Measurements from ENCODE around the gene POLR1B.
"Not testable (repeated sequence)": the region's sequence is repeated elsewhere in the genome, so short reads cannot be mapped to it uniquely, and the experiment has no call there.

The POLR1B gene, protein sequence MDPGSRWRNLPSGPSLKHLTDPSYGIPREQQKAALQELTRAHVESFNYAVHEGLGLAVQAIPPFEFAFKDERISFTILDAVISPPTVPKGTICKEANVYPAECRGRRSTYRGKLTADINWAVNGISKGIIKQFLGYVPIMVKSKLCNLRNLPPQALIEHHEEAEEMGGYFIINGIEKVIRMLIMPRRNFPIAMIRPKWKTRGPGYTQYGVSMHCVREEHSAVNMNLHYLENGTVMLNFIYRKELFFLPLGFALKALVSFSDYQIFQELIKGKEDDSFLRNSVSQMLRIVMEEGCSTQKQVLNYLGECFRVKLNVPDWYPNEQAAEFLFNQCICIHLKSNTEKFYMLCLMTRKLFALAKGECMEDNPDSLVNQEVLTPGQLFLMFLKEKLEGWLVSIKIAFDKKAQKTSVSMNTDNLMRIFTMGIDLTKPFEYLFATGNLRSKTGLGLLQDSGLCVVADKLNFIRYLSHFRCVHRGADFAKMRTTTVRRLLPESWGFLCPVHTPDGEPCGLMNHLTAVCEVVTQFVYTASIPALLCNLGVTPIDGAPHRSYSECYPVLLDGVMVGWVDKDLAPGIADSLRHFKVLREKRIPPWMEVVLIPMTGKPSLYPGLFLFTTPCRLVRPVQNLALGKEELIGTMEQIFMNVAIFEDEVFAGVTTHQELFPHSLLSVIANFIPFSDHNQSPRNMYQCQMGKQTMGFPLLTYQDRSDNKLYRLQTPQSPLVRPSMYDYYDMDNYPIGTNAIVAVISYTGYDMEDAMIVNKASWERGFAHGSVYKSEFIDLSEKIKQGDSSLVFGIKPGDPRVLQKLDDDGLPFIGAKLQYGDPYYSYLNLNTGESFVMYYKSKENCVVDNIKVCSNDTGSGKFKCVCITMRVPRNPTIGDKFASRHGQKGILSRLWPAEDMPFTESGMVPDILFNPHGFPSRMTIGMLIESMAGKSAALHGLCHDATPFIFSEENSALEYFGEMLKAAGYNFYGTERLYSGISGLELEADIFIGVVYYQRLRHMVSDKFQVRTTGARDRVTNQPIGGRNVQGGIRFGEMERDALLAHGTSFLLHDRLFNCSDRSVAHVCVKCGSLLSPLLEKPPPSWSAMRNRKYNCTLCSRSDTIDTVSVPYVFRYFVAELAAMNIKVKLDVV

DNA sequence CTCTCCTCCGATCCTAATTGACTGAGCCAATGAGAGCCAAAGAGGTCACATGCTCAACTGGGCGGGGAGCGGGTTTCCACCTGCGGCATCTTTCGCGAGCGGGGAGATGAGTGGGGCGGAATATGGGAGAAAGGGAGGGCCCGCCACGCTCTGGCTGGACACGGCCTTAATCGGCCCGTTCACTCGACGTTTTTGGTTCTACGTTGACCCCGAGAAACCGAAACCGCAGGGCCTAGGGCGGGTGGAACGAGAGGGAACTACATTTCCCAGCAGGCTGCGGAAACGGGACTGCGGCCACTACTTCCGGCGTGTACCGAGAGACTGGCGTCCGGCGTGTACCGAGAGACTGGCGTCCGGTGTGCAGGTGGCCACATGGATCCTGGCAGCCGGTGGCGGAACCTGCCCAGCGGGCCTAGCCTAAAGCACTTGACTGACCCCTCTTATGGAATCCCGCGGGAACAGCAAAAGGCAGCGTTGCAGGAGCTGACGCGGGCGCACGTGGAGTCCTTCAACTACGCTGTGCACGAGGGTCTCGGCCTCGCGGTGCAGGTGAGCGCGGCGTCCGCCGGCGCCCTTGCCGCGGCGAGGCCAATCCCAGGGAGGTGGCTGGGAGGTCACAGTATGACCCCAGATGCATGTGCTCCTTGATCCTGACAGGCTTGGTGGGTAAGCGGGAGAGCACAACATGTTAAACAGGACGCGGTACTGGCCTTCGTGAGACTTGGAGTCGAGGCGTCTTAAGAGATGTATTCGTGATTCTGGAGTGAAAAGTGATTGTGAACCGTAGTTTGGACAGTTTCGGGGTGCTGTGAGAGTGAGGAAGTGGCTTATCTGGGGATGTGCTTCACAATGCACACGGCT, at the start of gene POLR1B:
Gene POLR1B (plus strand): TSS at position 343 of the 861 bp plus-strand sequence. CDS start 30 bp downstream, at position 373.
- Histone ChIP-seq H3K36me3 (ENCODE audit: control insufficient read depth, insufficient read depth, low read length) (peaks cover 5% of the 10 kb centered on the region), H3K4me1 (ENCODE audit: control insufficient read depth, insufficient read depth, low read length) (peaks cover 8% of the 10 kb centered on the region), H3K9ac (ENCODE audit: low read length) (peak within 1 kb of the TSS; percentile 59), H3K27me3 (ENCODE audit: control insufficient read depth, insufficient read depth, low read length) (no peaks in the 10 kb centered on the region), H3K27ac (ENCODE audit: low read depth, low read length) (peak within 1 kb of the TSS; percentile 92), H3K4me3 (ENCODE audit: low read length) (peak within 1 kb of the TSS; percentile 92)

DNA sequence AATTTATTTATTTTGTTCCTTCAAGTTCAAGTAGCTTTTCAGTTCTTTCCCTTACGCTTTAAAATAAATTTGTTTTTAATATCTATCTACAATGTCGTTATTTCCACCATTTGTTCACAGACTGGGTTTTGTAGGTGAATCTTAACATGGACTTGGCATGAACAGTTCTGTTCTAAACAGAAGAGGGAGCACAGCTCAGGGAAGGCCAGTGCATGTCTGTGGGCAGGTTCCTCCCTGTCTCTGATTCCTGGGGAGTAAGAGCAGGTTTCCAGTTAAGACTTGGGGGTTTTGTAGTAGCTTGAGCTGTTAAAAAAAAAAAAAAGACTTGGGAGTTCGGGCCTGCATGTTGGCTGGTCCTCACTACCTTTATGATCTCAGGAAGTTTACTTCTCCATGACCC, 49.2 kb upstream of the POLR1B start:
- Histone ChIP-seq H3K27ac (ENCODE audit: low read depth, low read length) (no peak overlapping the region), H3K4me1 (ENCODE audit: control insufficient read depth, insufficient read depth, low read length) (no peaks in the 10 kb centered on the region), H3K9ac (ENCODE audit: low read length) (no peak overlapping the region), H3K4me3 (ENCODE audit: low read length) (no peak overlapping the region), H3K36me3 (ENCODE audit: control insufficient read depth, insufficient read depth, low read length) (no peaks in the 10 kb centered on the region), H3K27me3 (ENCODE audit: control insufficient read depth, insufficient read depth, low read length) (no peaks in the 10 kb centered on the region)

- no peak overlapping the region for H3K27ac ChIP-seq (ENCODE audit: low read depth, low read length)
- no peak overlapping the region for H3K4me3 ChIP-seq (ENCODE audit: low read length)
- no peaks in the 10 kb centered on the region for H3K36me3 ChIP-seq (ENCODE audit: control insufficient read depth, insufficient read depth, low read length)
- H3K27me3 ChIP-seq (ENCODE audit: control insufficient read depth, insufficient read depth, low read length) = no peaks in the 10 kb centered on the region
- no peaks in the 10 kb centered on the region for H3K4me1 ChIP-seq (ENCODE audit: control insufficient read depth, insufficient read depth, low read length)
- H3K9ac ChIP-seq (ENCODE audit: low read length) = no peak overlapping the region
Measured at GRCh38 chr2:112493858-112494648, 48.2 kb upstream of the POLR1B start.

DNA sequence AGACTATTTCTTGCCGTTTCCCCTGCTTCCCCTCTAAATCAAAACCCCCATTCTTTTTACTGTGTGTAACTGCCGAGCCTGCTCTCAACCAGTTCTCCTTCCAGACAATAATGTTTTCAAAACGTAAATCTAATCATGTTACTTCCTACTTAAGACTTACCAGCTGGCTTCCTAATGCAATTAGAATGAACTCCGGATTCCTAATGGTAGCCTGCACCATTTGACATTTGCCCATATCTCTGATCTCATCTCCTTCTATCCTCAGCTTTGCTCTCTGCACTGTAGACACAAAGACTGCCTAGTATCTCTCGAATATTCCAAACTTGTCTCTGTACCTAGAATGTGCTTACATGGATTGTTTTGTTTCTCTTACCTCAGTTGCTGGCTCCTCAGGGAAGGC, 47.4 kb upstream of the POLR1B start:
- Histone ChIP-seq H3K27me3 (ENCODE audit: control insufficient read depth, insufficient read depth, low read length) (no peaks in the 10 kb centered on the region), H3K4me3 (ENCODE audit: low read length) (no peak overlapping the region), H3K36me3 (ENCODE audit: control insufficient read depth, insufficient read depth, low read length) (no peaks in the 10 kb centered on the region), H3K27ac (ENCODE audit: low read depth, low read length) (no peak overlapping the region), H3K9ac (ENCODE audit: low read length) (no peak overlapping the region), H3K4me1 (ENCODE audit: control insufficient read depth, insufficient read depth, low read length) (no peaks in the 10 kb centered on the region)

GRCh38 chr2:112495878-112496277, 46.4 kb upstream of the POLR1B start:
- not testable (repeated sequence) for H3K27me3 ChIP-seq (ENCODE audit: control insufficient read depth, insufficient read depth, low read length); H3K4me3 ChIP-seq (ENCODE audit: low read length); H3K4me1 ChIP-seq (ENCODE audit: control insufficient read depth, insufficient read depth, low read length); H3K36me3 ChIP-seq (ENCODE audit: control insufficient read depth, insufficient read depth, low read length); H3K9ac ChIP-seq (ENCODE audit: low read length); H3K27ac ChIP-seq (ENCODE audit: low read depth, low read length)

GRCh38 chr2:112500850-112501484, 41.3 kb upstream of the POLR1B start:
- not testable (repeated sequence) for H3K36me3 ChIP-seq (ENCODE audit: control insufficient read depth, insufficient read depth, low read length); H3K4me3 ChIP-seq (ENCODE audit: low read length); H3K27ac ChIP-seq (ENCODE audit: low read depth, low read length); H3K27me3 ChIP-seq (ENCODE audit: control insufficient read depth, insufficient read depth, low read length); H3K9ac ChIP-seq (ENCODE audit: low read length); H3K4me1 ChIP-seq (ENCODE audit: control insufficient read depth, insufficient read depth, low read length)

GRCh38 chr2:112509239-112509998, 32.8 kb upstream of the POLR1B start:
- H3K4me1 ChIP-seq (ENCODE audit: control insufficient read depth, insufficient read depth, low read length); H3K27me3 ChIP-seq (ENCODE audit: control insufficient read depth, insufficient read depth, low read length); H3K27ac ChIP-seq (ENCODE audit: low read depth, low read length); H3K36me3 ChIP-seq (ENCODE audit: control insufficient read depth, insufficient read depth, low read length); H3K9ac ChIP-seq (ENCODE audit: low read length); H3K4me3 ChIP-seq (ENCODE audit: low read length): not testable (repeated sequence)

DNA sequence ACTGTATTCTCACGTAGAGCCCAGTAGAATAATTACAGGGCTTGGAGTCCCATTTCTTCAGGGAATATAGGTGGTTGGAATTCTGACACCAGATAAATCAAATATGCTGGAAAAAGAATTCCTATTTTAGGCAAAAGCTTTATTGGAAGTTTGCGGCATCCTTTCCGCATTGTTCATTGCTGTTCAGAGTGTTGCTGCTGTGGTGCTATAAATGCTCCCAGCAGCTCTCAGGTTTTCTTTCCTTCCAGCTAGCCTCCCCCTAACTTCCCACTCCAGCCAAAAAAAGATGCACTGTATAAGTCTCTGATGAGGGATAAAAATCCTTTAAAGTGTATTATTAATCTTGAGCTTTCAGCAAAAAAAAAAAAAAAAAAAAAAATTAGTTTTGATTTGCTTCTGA, 25.5 kb upstream of the POLR1B start:
- H3K36me3 ChIP-seq (ENCODE audit: control insufficient read depth, insufficient read depth, low read length) = peaks cover 6% of the 10 kb centered on the region
- H3K27me3 ChIP-seq (ENCODE audit: control insufficient read depth, insufficient read depth, low read length) = no peaks in the 10 kb centered on the region
- H3K4me1 ChIP-seq (ENCODE audit: control insufficient read depth, insufficient read depth, low read length) = no peaks in the 10 kb centered on the region
- H3K4me3 ChIP-seq (ENCODE audit: low read length) = no peak overlapping the region
- H3K9ac ChIP-seq (ENCODE audit: low read length) = no peak overlapping the region
- no peak overlapping the region for H3K27ac ChIP-seq (ENCODE audit: low read depth, low read length)

GRCh38 chr2:112518807-112519206, 23.5 kb upstream of the POLR1B start:
- no peaks in the 10 kb centered on the region for H3K4me1 ChIP-seq (ENCODE audit: control insufficient read depth, insufficient read depth, low read length)
- H3K9ac ChIP-seq (ENCODE audit: low read length) = no peak overlapping the region
- H3K27me3 ChIP-seq (ENCODE audit: control insufficient read depth, insufficient read depth, low read length) = no peaks in the 10 kb centered on the region
- H3K4me3 ChIP-seq (ENCODE audit: low read length) = no peak overlapping the region
- no peak overlapping the region for H3K27ac ChIP-seq (ENCODE audit: low read depth, low read length)
- peaks cover 6% of the 10 kb centered on the region for H3K36me3 ChIP-seq (ENCODE audit: control insufficient read depth, insufficient read depth, low read length)

DNA sequence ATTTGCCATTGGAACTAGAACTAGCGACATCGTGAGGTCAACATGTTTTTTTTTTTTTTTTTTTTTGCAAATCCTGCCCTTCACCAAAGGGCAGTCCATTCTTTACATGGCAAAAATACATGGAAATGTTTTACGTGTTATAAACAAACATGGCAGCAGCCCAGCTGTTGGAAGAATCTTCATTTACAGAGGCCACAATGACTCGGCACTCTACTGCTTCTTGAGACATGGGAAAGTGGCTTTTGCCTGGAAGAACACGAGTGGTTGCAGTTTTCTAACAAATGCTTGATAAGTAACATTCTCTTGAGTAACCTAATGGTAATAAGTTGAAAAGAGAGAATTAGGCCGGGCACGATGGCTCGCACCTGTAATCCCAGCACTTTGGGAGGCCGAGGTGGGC, 22.8 kb upstream of the POLR1B start:
- Histone ChIP-seq H3K4me1 (ENCODE audit: control insufficient read depth, insufficient read depth, low read length) (no peaks in the 10 kb centered on the region), H3K27me3 (ENCODE audit: control insufficient read depth, insufficient read depth, low read length) (no peaks in the 10 kb centered on the region), H3K4me3 (ENCODE audit: low read length) (no peak overlapping the region), H3K27ac (ENCODE audit: low read depth, low read length) (no peak overlapping the region), H3K36me3 (ENCODE audit: control insufficient read depth, insufficient read depth, low read length) (peaks cover 6% of the 10 kb centered on the region), H3K9ac (ENCODE audit: low read length) (no peak overlapping the region)
